ENCODE results near the gene DPH6.
"Not testable (repeated sequence)": the region's sequence is repeated elsewhere in the genome, so short reads cannot be mapped to it uniquely, and the experiment has no call there.

DPH6 gene, protein sequence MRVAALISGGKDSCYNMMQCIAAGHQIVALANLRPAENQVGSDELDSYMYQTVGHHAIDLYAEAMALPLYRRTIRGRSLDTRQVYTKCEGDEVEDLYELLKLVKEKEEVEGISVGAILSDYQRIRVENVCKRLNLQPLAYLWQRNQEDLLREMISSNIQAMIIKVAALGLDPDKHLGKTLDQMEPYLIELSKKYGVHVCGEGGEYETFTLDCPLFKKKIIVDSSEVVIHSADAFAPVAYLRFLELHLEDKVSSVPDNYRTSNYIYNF

GRCh38 chr15:35545824-35546510 lies at the start of gene DPH6:
DPH6 (minus strand) TSS chr15:35546165; CDS start chr15:35546141, 24 bp downstream.
- peak; percentile 83 for DNase-seq

GRCh38 chr15:35595656-35596055 lies 49.7 kb upstream of the DPH6 start:
- no peak for DNase-seq

DNA sequence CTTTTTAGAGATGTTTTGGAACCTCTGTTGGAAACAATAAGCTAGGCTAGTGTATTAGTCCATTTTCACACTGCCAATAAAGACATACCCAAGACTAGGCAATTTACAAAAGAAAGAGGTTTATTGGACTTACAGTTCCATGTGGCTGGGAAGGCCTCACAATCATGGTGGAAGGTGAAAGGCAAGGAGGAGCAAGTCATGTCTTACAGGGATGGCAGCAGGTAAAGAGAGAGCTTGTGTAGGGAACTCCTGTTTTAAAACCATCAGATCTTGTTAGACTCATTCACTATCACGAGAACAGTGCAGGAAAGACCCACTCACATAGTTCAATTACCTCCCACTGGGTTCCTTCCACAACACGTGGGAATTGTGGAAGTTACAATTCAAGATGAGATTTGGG lies 46.0 kb upstream of the DPH6 start:
- not testable (repeated sequence) for DNase-seq

DNA sequence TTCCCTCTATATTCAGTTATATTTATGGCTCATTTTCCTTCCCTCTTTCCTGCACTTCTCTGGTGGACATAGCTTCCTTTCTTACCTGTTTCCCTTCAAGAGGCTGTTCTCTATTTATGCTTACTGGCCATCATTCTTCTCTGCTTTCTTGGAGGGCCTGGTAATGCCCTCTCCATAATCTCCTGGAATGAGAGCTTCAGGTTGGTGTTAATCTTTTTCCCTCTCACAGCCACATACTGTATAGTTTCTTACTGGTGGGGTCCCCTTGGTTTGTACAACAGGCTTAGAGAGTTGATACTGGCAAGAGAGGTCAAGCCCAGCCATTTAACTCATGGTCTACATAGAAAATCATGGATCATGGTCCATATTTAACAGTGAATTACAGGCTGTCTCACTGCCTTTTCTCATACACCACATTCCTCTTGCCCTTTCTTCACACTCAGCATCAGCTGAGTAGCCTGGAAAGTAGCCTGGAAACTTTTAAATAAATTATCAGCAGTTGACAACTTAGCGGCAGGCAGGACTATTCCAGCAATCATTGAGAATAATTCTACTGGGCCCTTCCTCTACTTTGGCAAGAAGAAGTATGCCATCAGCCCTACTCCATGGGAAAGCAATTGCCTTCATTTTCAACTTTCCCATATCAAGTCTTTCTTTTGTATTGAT lies 38.0 kb upstream of the DPH6 start:
- peak; percentile 56 for DNase-seq

- no peak for DNase-seq
Measured at GRCh38 chr15:35580606-35581005, 34.6 kb upstream of the DPH6 start.

- no peak for DNase-seq
Measured at GRCh38 chr15:35567392-35567791, 21.4 kb upstream of the DPH6 start.

DNA sequence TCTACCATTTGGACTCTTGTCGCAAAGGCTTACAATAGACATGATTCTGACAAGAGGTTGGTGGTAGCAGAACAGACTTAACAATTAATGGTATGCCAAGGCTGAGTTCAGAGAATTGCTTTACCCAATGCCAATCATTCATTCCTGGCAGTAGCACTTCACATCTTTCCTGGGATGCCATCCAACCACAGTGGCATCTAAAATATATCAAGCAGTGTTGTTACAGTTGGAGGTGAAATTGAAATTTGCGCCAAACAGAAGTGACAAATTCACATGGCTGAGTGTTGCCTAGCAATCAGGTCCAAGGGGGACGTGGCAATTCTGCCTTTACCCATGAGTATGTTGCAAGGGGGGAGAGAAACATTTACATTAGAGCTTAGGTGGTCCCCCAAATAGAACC lies 21.0 kb upstream of the DPH6 start:
- no peak for DNase-seq

DNA sequence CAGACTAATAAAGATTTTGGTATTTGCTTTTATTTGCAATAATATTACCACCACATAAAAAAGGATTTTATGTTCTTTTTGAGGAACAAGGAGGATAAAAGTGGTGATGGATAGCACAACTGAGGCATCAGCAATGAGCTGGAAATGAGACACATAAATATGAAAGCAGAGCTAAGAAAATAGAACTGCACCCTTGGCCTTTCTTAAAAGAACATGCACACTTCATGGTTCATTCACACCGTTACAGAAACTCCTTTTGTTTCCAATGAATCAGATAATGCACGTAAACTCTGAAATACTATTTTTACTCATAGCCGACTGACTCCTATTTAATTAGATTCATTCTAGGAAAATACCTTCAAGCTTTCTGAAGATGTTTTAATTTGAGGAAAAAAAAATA lies 19.9 kb upstream of the DPH6 start:
- DNase-seq, result no peak

DNA sequence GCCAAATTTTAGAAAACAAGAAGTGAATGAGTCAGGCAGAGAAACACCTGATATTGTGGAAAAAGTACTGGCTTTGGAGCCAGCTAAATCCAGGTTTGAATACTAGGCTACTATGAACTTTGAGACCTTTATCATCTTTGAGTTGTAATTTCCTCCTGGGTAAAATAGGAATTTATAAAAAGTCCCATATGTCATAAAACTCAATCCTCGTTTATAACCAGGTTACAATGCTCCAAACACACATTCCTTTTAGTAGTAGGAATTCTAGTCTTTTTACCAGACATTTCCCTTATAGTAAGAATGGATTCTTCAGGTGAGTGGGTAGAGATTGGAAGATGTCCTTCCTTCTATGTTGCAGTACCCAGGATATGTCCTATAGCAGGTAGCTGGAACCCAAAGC lies 16.7 kb upstream of the DPH6 start:
- DNase-seq, result no peak

- DNase-seq, result no peak
Measured at GRCh38 chr15:35561308-35561707, 15.3 kb upstream of the DPH6 start.

- DNase-seq, result no peak
Measured at GRCh38 chr15:35560870-35561269, 14.9 kb upstream of the DPH6 start.

GRCh38 chr15:35560258-35560657 lies 14.3 kb upstream of the DPH6 start:
- no peak for DNase-seq

- no peak for DNase-seq
Measured at GRCh38 chr15:35559683-35560082, 13.7 kb upstream of the DPH6 start.

DNA sequence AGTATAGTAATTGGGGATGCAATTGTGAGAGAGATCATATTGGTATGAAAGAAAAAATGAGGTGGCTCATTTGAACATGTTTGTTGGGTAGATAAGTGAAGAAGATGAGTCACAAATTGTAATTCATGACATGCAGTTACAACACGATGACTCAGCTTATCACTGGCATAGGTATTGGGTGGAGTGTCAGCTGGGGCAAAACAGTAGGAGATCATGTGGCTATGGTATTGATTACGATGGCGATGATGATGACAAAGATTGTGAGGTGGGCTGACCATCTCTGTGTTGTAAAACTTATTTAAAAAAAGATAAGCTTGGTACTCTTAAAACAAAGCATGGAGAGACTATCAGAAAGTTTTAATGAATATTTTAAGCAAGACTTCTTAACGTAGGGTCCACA lies 11.6 kb upstream of the DPH6 start:
- DNase-seq, result peak; percentile 75

DNA sequence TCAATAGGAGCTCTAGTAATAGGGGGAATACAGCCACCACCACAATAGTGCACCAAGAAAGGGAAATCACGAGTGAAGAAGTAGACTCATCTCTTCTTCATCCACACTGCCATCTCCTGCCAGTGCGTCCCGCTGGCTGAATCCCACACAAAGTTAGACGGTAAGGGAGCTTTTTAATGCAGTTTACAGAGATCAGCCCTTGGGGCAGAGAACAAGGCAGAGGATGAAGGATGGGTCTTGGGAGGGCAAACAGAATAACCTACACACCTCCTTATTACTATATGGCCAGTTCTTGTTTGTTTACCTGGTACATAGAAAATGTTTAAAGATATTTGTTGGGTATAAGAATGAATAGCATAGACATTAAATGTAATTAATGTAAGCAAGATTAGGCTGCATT lies 11.0 kb upstream of the DPH6 start:
- DNase-seq, result no peak

GRCh38 chr15:35555244-35555643 lies 9.3 kb upstream of the DPH6 start:
- no peak for DNase-seq

GRCh38 chr15:35550957-35551356 lies 5.0 kb upstream of the DPH6 start:
- DNase-seq, result no peak

DNA sequence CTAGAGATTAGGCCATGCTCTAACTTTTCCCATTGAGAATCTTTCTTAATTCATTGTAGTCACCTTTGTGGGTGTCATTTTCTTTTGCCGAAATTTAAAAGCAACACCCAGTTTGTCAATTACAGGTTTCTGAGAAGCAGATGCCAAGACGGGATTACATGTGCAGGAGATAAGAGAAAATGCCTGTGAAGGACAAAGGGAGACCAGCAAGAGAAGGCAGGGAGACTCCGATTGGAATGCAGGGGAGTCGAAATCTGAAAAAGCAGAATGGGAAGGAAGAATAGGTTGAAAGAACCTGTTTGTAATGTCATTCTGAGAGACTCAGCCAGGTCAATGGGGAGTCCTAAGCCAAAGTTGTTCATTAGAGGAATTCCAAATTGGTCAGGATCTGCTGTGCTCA lies 3.6 kb upstream of the DPH6 start:
- DNase-seq, result no peak

- DNase-seq, result peak; percentile 6
Measured at GRCh38 chr15:35548435-35548834, 2.5 kb upstream of the DPH6 start.

- DNase-seq, result no peak
Measured at GRCh38 chr15:35547775-35548364, 1.9 kb upstream of the DPH6 start.

DNA sequence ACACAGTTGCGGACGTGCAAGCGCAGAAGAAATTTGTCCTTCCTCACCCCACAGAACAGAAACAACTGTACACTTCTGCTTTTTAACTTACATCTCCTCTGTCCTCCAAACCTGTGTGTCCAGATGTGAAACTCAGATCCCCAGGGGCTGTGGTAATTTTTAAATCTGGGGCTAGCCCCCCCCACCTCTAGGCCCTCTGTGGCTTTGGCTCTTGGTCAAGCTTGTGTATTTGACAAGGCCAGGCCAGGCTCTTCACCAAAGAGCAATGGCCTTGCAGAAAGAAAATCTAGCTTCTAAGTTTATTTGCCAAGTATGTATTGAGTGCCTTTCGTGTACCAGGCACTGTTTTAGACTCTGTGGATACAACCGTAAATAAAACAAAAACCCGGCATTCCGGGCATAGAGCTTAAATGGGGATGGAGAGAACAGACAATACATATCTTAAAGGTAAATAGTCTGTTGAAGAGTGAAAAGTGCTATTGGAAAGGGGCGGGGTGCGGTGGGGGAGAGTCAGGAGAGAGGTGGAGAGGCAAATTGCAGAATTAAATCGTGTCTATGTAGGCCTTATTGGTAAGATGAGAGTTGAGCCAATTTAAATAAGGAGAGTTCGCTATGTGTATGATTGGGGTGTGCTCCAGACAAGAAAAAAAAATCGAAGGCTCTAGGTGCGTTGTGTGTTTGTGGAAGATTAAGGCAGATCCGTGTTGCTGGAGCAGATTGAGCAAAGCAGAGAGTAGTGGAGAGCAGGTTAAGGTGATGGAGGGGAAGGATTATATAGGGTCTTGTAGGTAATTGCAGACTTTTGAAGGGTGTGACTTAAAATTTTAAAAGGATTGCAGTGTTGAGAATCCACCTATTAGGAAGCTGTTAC lies 781 bp upstream of the DPH6 start:
- DNase-seq, result no peak

GRCh38 chr15:35545316-35545823 lies 595 bp downstream of the DPH6 start:
- peak; percentile 59 for DNase-seq

DNA sequence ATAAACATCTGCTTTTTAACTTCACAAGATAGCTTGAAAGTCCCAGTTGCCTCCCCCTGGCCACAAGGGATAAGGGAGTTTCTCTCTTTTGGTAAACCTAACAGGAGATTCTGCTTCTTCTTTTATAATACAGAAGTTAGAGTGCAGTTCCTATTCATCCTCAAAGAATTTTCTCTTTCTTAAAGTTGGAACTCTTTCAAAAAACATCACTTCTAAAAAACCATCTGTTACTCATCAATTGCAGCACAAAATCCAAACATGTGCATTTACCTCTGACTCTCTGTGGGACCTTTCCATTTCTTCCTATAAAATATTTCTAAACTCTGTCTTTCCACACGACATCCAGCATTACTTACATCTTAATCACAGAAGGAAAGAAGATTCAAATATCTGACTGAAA lies 5.1 kb downstream of the DPH6 start:
- peak; percentile 89 for DNase-seq

Measured in fibroblast of upper back skin (primary cell).